ENCODE results near the gene TMEM30A.

TMEM30A gene

DNA sequence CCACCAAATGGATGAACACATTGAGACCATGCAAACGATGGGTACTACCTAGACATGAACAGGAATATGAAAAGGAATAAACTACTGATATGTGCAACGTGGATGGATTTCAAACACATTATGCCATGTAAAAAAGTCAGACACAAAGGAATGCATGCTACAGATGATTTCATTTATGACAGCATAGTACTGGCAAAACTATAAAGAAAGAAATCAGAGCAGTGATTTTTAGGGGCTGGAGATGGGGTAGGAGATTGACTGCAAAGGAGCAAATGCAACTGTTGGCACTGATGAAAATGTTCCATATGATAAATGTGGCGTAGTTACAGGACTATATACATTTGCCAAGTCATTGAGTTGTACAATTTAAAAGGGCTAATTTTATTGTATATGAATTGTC is 65.3 kb downstream of the TMEM30A start:
- H3K4me3 ChIP-seq (ENCODE audit: low read depth, low read length): no peak overlapping the region
- TF ChIP-seq, protein P1, sequence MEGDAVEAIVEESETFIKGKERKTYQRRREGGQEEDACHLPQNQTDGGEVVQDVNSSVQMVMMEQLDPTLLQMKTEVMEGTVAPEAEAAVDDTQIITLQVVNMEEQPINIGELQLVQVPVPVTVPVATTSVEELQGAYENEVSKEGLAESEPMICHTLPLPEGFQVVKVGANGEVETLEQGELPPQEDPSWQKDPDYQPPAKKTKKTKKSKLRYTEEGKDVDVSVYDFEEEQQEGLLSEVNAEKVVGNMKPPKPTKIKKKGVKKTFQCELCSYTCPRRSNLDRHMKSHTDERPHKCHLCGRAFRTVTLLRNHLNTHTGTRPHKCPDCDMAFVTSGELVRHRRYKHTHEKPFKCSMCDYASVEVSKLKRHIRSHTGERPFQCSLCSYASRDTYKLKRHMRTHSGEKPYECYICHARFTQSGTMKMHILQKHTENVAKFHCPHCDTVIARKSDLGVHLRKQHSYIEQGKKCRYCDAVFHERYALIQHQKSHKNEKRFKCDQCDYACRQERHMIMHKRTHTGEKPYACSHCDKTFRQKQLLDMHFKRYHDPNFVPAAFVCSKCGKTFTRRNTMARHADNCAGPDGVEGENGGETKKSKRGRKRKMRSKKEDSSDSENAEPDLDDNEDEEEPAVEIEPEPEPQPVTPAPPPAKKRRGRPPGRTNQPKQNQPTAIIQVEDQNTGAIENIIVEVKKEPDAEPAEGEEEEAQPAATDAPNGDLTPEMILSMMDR (IDR thresholded peaks at IDR 0.05; ENCODE audit: insufficient read depth, low read length, missing control alignments): no peak
- ChIA-PET CTCF (interaction anchor here (0.6 to 6.2 kb wide), 4 partner anchors 10 to 1127 kb away, joined by 3 to 80 read pairs (median 4); no protein-coding TSS in a partner anchor), POLR2A (no interaction called here)
- no peak for DNase-seq (ENCODE audit: low read depth, low spot score)

DNA sequence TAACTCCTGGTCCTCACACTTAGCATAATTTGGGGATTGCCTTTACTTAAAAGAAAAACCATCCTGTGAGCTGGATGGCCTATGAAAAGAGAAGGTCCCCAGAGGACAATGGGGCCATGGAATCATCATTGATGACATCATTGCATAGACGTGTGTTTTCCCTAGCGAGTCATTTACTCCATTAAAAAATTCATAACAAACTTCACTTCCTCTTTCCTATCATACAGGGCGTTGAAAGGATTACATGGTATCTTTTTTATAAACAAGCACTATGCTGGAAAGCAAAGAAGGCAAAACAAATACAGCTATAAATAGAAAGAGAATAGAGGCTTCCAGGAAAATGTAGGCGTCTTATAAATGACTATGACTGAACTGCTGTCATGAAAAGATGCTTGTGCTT is 67.4 kb downstream of the TMEM30A start:
- ChIA-PET CTCF (interaction anchor here (1.1 to 6.2 kb wide), 4 partner anchors 8 to 306 kb away, joined by 4 to 80 read pairs (median 6); no protein-coding TSS in a partner anchor), POLR2A (interaction anchor here (0.6 kb wide), 1 partner anchor 114 kb away, joined by 3 read pairs; no protein-coding TSS in a partner anchor)
- H3K4me3 ChIP-seq (ENCODE audit: low read depth, low read length): no peak overlapping the region
- TF ChIP-seq, protein P1 (IDR thresholded peaks at IDR 0.05; ENCODE audit: insufficient read depth, low read length, missing control alignments): no peak
- no peak for DNase-seq (ENCODE audit: low read depth, low spot score)

DNA sequence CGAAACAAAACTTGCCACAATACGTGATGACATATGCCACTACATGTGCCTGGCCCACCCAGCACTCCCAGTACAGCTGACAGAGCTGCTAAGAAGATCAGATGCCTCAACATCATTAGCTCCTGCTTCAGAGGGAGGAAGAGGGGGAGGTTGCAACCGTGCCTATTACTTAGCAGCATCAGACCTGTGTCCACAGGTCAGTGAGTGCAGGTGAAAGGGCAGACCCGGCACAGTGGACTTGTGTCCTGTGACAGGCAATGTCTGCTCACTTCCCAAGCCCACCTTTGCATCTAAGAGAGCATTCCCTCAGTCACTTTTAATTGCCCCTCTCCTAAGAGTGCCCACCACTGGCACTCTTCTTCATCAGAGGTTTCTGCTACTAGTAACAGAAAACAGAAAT is 69.3 kb downstream of the TMEM30A start:
- H3K4me3 ChIP-seq (ENCODE audit: low read depth, low read length): no peak overlapping the region
- CTCF ChIA-PET: interaction anchor here (1.0 to 1.2 kb wide), 3 partner anchors 11 to 1482 kb away, joined by 3 read pairs; no protein-coding TSS in a partner anchor
- no peak for DNase-seq (ENCODE audit: low read depth, low spot score)
- TF ChIP-seq, protein P1 (IDR thresholded peaks at IDR 0.05; ENCODE audit: insufficient read depth, low read length, missing control alignments): no peak
- POLR2A ChIA-PET: no interaction called here

DNA sequence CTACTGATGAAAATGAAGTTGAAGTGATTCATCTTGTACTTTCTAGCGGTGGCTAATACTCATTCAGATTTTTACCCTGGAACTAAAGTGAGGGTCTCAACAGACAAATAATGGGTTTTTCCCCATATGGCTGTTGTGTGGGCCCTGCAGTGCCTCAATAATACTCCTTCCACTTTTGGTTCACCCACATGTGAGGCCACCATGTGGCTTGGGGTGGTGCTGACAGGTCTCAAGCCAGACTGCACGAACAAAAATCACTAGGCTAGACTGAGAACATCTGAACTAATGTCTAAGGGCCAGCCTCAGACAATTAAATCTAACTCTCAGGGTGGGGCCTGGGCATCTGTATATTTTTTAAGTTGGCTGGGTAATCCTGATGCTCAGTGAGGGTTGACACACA is 70.9 kb downstream of the TMEM30A start:
- POLR2A ChIA-PET: no interaction called here
- no peak overlapping the region for H3K4me3 ChIP-seq (ENCODE audit: low read depth, low read length)
- TF ChIP-seq, protein P1 (IDR thresholded peaks at IDR 0.05; ENCODE audit: insufficient read depth, low read length, missing control alignments): no peak
- CTCF ChIA-PET: interaction anchor here (0.6 to 1.2 kb wide), 5 partner anchors 13 to 1773 kb away, joined by 3 to 8 read pairs (median 3); no protein-coding TSS in a partner anchor
- no peak for DNase-seq (ENCODE audit: low read depth, low spot score)

DNA sequence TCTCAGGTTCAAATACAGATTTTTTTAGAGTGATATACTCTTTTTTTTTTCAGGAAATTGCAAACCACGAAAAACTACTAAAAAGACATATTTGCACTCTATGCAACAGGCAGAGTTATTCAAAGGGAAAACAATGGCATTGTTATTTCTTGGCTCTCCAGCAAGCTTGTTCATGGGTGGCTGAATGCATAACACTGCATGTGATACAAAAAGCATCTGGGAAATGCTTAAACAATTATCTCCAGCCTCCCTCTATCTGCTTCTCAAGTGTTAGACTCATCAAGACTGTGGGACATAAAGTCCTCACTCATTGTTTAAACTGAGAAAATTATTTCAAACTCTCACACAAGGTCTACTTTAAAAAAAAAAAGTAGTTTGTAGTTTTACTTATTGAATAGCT is 71.5 kb downstream of the TMEM30A start:
- ChIA-PET CTCF (interaction anchor here (0.6 to 1.2 kb wide), 5 partner anchors 14 to 1772 kb away, joined by 3 to 8 read pairs (median 3); no protein-coding TSS in a partner anchor), POLR2A (no interaction called here)

DNA sequence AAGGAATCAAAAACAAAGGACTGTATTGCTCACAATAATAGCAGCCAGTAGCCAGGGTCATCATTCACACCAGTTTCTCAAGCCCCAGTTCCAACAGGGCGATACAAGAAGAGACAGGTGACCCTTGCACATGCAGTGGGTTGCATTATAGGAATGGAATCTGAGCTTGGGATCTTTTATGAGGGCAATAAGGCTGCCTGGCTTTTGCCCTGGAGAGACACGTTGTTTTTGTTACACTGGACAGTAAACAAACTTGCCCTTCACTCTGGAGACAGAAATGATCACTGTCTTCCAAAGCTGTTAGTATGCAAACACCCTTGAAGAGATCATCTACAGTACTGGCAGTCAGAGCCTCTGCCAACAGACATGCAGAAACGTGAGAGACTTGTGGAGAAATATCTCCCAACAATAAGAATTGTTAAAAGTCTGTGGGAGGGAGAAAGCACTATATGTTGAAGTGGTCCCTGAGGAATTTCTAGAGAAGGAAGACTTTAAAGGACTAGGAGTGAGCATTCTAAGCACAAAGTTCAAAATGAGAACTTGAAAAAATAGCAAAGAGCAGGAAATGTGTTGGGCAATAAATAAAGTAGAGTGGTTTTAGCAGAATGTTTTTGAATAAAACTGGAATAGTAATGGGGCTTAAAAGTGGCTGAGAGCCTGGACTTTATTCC is 72.5 kb downstream of the TMEM30A start:
- CTCF ChIA-PET: interaction anchor here (0.6 to 11.9 kb wide), 42 partner anchors 7 to 1751 kb away, joined by 3 to 328 read pairs (median 4); partner anchors contain the start of genes COX7A2 and MTO1
- POLR2A ChIA-PET: no interaction called here

More for the DNA sequence above, 71.5 kb downstream of the TMEM30A start:
- H3K4me3 ChIP-seq (ENCODE audit: low read depth, low read length): no peak overlapping the region
- DNase-seq (ENCODE audit: low read depth, low spot score): no peak
- TF ChIP-seq, protein P1 (IDR thresholded peaks at IDR 0.05; ENCODE audit: insufficient read depth, low read length, missing control alignments): no peak

More for the DNA sequence above, 72.5 kb downstream of the TMEM30A start:
- TF ChIP-seq, protein P1 (IDR thresholded peaks at IDR 0.05; ENCODE audit: insufficient read depth, low read length, missing control alignments): no peak
- no peak overlapping the region for H3K4me3 ChIP-seq (ENCODE audit: low read depth, low read length)
- no peak for DNase-seq (ENCODE audit: low read depth, low spot score)

Data from AG04449 (cell line).